Kidney (tissue), 22 donors: ENCODE results near the gene SEMA3A. TPM values are rescaled to one million over a fixed set of nuclear protein-coding genes. Genes with fewer than 3 reads are reported as not detected.
"Not testable (repeated sequence)": the region's sequence is repeated elsewhere in the genome, so short reads cannot be mapped to it uniquely, and the experiment has no call there.

Experiments used
- DNase-seq, 5 donors: peaks; one replicate each; pipeline ENCODE4 v3.0.0-alpha.2; 2013 to 2020
- FAIRE-seq: peaks from 2 replicates; lab custom pipeline; 2012; peaks lifted over from hg19 to GRCh38; lab: Jason Lieb, UNC
- H3K27ac ChIP-seq, 2 donors: one replicate each; pipeline ENCODE4 v1.7.0; 2013; ENCODE audit warnings: low read depth in 2 of 2, low read length in 2 of 2, inconsistent platforms in 1 of 2
- H3K27me3 ChIP-seq: one replicate; pipeline ENCODE4 v1.7.1; 2013; ENCODE audit warnings: low read length, inconsistent platforms; ENCODE audit not compliant: control insufficient read depth, insufficient read depth
- H3K36me3 ChIP-seq, 3 donors: one replicate each; pipeline versions ENCODE4 v1.7.0 to v1.7.1; 2013; ENCODE audit warnings: low read length in 3 of 3, control low read depth in 1 of 3, inconsistent platforms in 1 of 3; ENCODE audit not compliant: insufficient read depth in 3 of 3, control insufficient read depth in 2 of 3
- H3K4me1 ChIP-seq, 3 donors: one replicate each; pipeline versions ENCODE4 v1.7.0 to v1.7.1; 2013; ENCODE audit warnings: low read length in 3 of 3, inconsistent platforms in 1 of 3, low read depth in 1 of 3; ENCODE audit not compliant: control insufficient read depth in 2 of 3, insufficient read depth in 2 of 3
- H3K4me3 ChIP-seq, 3 donors: one replicate each; pipeline versions ENCODE4 v1.7.0 to v1.8.1; 2013; ENCODE audit warnings: low read length in 3 of 3, control low read depth in 1 of 3, inconsistent platforms in 1 of 3
- H3K9ac ChIP-seq, 3 donors: one replicate each; pipeline versions ENCODE4 v1.7.0 to v1.7.1; 2013; ENCODE audit warnings: low read length in 3 of 3, control low read depth in 1 of 3, inconsistent platforms in 1 of 3
- H3K9me3 ChIP-seq, 3 donors: one replicate each; pipeline versions ENCODE4 v1.7.0 to v1.7.1; 2013; ENCODE audit warnings: low read length in 3 of 3, control low read depth in 1 of 3, inconsistent platforms in 1 of 3; ENCODE audit not compliant: control insufficient read depth in 2 of 3, insufficient read depth in 1 of 3
- CTCF ChIP-seq: IDR thresholded peaks from 3 replicates; pipeline ENCODE4 v1.5.1; 2012; ENCODE audit warnings: mild to moderate bottlenecking, moderate library complexity, borderline replicate concordance; ENCODE audit not compliant: insufficient read depth; ENCODE audit errors: extremely low read depth
- intact Hi-C: fragments of 100-400 bp; cut with DNase I; formaldehyde crosslinking; loops from one replicate; pipeline ENCODE4 v1.11.1; 2022
- long read RNA-seq, 10 donors: library from polyadenylated mRNA in 1 of 10; unstranded in 1 of 10; transcript quantifications; one replicate each; pipeline ENCODE4 v2.0.0 and lab custom pipeline, GENCODE V29; 2021 to 2026
- polyA plus RNA-seq: library from polyadenylated mRNA; stranded (reverse); fragments of 350-450 nt; fragmentation: Illumina TruSeq; extraction: RNeasy Lipid Tissue Mini Kit (QIAGEN cat#74804); gene quantifications from one replicate; pipeline ENCODE4 v1.2.3, GENCODE V29; 2014; ENCODE audit warnings: low read depth, low replicate concordance; ENCODE audit not compliant: insufficient read depth
- total RNA-seq: library from RNA; stranded (reverse); fragmentation: NEBNext Ultra II Directional; extraction: Animal tissue kit (Norgen Biotek cat#: 25700); gene quantifications from one replicate; pipeline ENCODE4 v1.2.1, GENCODE V29; 2021
- donor health status: control.
- donor health status: control.
- donor health status: control.
- donor health status: control.
- donor health status: control.
- donor health status: DM: yes; HTN: yes; CAD: no.
- donor health status: Normal renal cell carcinoma (clear cell type).

Gene SEMA3A
- total RNA-seq (10.7 TPM), polyA plus RNA-seq (0.34 TPM)
- long read RNA-seq, donor 1, full-length matches to known transcripts, result 2 of 2 reads
- long read RNA-seq, donor 1, partial matches to known transcripts, result 0 of 2 reads
- long read RNA-seq, donor 1, other reads (novel, unspliced or antisense), result 0 of 2 reads
- long read RNA-seq, donor 2, partial matches to known transcripts, result 6 of 6 reads
- long read RNA-seq, donor 2, other reads (novel, unspliced or antisense), result 0 of 6 reads
- long read RNA-seq, donor 3, full-length matches to known transcripts, result 2 of 2 reads
- long read RNA-seq, donor 3, partial matches to known transcripts, result 0 of 2 reads
- long read RNA-seq, donor 3, other reads (novel, unspliced or antisense), result 0 of 2 reads
- long read RNA-seq, donor 4, partial matches to known transcripts, result 8 of 8 reads
- long read RNA-seq, donor 4, other reads (novel, unspliced or antisense), result 0 of 8 reads
- long read RNA-seq, donor 5, result 0 reads
- long read RNA-seq, donor 6, full-length matches to known transcripts, result 3 of 3 reads
- long read RNA-seq, donor 6, partial matches to known transcripts, result 0 of 3 reads
- long read RNA-seq, donor 6, other reads (novel, unspliced or antisense), result 0 of 3 reads
- long read RNA-seq, donor 7, full-length matches to known transcripts, result 1 of 3 reads
- long read RNA-seq, donor 7, partial matches to known transcripts, result 0 of 3 reads
- long read RNA-seq, donor 7, other reads (novel, unspliced or antisense), result 2 of 3 reads
- long read RNA-seq, donor 8, full-length matches to known transcripts, result 1 of 1 reads
- long read RNA-seq, donor 8, partial matches to known transcripts, result 0 of 1 reads
- long read RNA-seq, donor 8, other reads (novel, unspliced or antisense), result 0 of 1 reads
- long read RNA-seq, donor 9, result 0 reads
- long read RNA-seq, donor 10, full-length matches to known transcripts, result 2 of 2 reads
- long read RNA-seq, donor 10, partial matches to known transcripts, result 0 of 2 reads
- long read RNA-seq, donor 10, other reads (novel, unspliced or antisense), result 0 of 2 reads

- H3K27ac ChIP-seq, result no peak within 1 kb of the TSS
Observed at GRCh38 chr7:84194484-84195271, at the start of gene SEMA3A. TSS of gene SEMA3A (minus strand) at chr7:84194789. CDS start at chr7:84194586, 203 bp downstream.

GRCh38 chr7:84243037-84243436, 48.4 kb upstream of the SEMA3A start:
- H3K36me3 ChIP-seq, intact Hi-C loops, H3K27me3 ChIP-seq, H3K4me3 ChIP-seq, H3K9ac ChIP-seq, DNase-seq, H3K4me1 ChIP-seq, FAIRE-seq, H3K27ac ChIP-seq, H3K9me3 ChIP-seq: not testable (repeated sequence)

More at GRCh38 chr7:84194484-84195271, at the start of gene SEMA3A:
- Histone ChIP-seq H3K36me3 (no peaks in the 10 kb centered on the region), H3K4me1 (no peaks in the 10 kb centered on the region), H3K9me3 (no peaks in the 10 kb centered on the region), H3K4me3 (peak within 1 kb of the TSS; percentile 61 to 82 (median 69)), H3K27me3 (no peaks in the 10 kb centered on the region), H3K9ac (peak within 1 kb of the TSS in 1 of 3 donors; percentile 85)
- peak in 4 of 5 donors; percentile 57 to 84 (median 74) for DNase-seq
- no peak for FAIRE-seq
- TF ChIP-seq CTCF, result peak; percentile 21
- intact Hi-C loops, result no loop called here

GRCh38 chr7:84238596-84238995, 44.0 kb upstream of the SEMA3A start:
- H3K36me3 ChIP-seq, result no peaks in the 10 kb centered on the region
- FAIRE-seq, result no peak
- H3K9me3 ChIP-seq, result no peaks in the 10 kb centered on the region
- no peaks in the 10 kb centered on the region for H3K4me1 ChIP-seq
- H3K9ac ChIP-seq, result no peak overlapping the region
- no peaks in the 10 kb centered on the region for H3K27me3 ChIP-seq
- intact Hi-C loops, result no loop called here
- TF ChIP-seq CTCF, result no peak
- H3K4me3 ChIP-seq, result no peak overlapping the region
- no peak overlapping the region for H3K27ac ChIP-seq
- peak in 1 of 5 donors; percentile 35 for DNase-seq
